ENCODE data around the gene HIVEP1. TPM values are rescaled to one million over a fixed set of nuclear protein-coding genes. Genes with fewer than 3 reads are reported as not detected.

Gene HIVEP1
- total RNA-seq, 1 experiment from 2014 or later: 24.3 TPM

DNA sequence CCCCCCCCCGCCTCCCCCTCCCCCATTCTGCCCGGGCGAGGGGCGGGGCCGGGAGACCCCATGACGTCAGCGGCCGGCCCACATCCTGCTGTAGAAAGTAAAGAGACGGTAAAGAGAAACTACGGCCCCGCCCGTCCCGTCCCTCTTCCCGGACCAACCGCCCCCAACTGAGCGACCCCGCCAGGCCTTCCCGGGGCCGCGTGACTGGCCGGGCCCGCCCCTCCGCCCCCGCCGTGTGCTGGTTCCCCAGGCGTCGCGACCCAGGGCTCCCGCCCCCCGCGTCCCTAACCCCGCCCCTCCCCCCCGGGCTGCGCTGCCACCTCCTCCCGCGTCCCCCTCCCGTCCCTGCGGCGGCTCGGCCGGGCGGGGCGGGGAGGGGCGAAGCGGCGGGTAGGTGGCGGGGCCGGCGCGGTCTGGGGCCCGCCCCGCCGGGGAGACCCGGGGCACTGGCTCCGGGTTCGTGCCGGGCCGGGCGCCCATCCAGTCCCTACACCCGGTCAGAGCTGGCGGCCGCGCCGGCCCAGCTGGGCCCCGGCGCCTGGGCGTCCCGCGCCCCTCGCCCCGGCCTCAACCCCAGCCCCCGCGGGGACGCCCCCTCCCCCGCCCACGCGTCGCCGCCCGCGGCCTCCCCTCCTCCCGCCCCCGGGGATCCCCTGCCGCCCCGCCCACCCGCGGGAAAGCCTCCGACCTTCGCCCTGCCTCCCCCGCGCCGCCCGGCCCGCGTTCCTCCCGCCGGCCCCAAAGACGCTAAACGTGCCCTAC, 655 bp upstream of the HIVEP1 start (continued):
- TF ChIP-seq NR2C2 (CRISPR knock-in tag; IDR thresholded peaks at IDR 0.05): no peak
- no peak for TF ChIP-seq NFATC4 (CRISPR knock-in tag; IDR thresholded peaks at IDR 0.05)
- TF ChIP-seq ETV6 (CRISPR knock-in tag; IDR thresholded peaks at IDR 0.05): peak; percentile 40; the same call in 1 of the 2 replicates

DNA sequence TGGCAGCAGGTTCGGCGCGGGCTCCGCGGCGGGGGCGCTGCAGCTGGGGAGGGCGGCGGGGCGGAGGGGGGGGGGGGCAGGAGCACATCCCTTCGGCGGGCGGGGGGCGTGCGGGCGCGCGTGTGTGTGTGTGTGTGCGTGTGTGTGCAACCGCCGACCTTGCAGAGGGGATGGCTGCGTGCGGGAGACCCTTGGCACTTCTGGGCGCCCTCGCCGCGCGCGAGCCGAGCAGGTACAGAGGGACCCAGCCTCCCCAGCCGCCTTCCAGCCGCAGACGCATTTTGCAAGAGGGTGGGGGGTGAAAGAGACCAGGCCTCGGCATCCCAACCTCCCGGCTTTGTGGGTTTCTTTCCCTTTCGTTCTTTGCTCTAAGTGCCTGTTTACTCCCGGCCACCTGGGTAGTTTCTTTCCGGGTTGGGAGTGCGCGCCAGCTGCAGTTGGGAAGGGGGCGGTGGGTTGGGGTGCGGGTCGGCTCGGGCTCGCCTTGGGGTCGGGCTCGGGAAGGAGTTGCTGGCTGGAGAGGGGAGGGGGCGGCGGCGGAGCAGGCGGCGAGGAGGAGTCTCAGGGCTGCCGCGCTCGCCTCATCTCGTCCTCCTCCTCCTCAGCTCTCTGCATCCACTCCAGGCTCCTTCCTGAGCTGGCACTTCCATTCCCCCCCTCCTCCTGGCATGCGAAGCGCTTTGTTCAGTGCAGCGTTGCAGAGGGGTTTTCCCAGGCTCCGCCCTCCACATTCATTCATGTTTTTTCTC, 620 bp downstream of the HIVEP1 start:
- ChIA-PET POLR2A (interaction anchor here (0.6 to 1.6 kb wide), 7 partner anchors 26 to 356 kb away, joined by 3 to 4 read pairs (median 3); no protein-coding TSS in a partner anchor), CTCF (interaction anchor here (0.6 kb wide), 1 partner anchor 590 kb away, joined by 3 read pairs; no protein-coding TSS in a partner anchor)
- Mint-ChIP-seq H3K36me3 (peaks cover 34% of the 10 kb centered on the region), H3K9me3 (peaks cover 20% of the 10 kb centered on the region), H3K4me1 (peaks cover 32% of the 10 kb centered on the region), H3K27me3 (ENCODE audit: low read depth) (no peaks in the 10 kb centered on the region; the same call in 1 of the 2 replicates), H3K27ac (peak overlapping the region; percentile 98), H3K4me3 (peak overlapping the region; percentile 93)
- peak; percentile 79 for DNase-seq (ENCODE audit: low spot score)
- ATAC-seq: peak; percentile 47
- TF ChIP-seq ZNF317 (CRISPR knock-in tag; IDR thresholded peaks at IDR 0.05; ENCODE audit: borderline replicate concordance, low read depth): no peak
- TF ChIP-seq, protein P1, sequence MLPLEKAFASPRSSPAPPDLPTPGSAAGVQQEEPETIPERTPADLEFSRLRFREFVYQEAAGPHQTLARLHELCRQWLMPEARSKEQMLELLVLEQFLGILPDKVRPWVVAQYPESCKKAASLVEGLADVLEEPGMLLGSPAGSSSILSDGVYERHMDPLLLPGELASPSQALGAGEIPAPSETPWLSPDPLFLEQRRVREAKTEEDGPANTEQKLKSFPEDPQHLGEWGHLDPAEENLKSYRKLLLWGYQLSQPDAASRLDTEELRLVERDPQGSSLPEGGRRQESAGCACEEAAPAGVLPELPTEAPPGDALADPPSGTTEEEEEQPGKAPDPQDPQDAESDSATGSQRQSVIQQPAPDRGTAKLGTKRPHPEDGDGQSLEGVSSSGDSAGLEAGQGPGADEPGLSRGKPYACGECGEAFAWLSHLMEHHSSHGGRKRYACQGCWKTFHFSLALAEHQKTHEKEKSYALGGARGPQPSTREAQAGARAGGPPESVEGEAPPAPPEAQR (CRISPR knock-in tag; IDR thresholded peaks at IDR 0.05): no peak
- TF ChIP-seq, protein P2, sequence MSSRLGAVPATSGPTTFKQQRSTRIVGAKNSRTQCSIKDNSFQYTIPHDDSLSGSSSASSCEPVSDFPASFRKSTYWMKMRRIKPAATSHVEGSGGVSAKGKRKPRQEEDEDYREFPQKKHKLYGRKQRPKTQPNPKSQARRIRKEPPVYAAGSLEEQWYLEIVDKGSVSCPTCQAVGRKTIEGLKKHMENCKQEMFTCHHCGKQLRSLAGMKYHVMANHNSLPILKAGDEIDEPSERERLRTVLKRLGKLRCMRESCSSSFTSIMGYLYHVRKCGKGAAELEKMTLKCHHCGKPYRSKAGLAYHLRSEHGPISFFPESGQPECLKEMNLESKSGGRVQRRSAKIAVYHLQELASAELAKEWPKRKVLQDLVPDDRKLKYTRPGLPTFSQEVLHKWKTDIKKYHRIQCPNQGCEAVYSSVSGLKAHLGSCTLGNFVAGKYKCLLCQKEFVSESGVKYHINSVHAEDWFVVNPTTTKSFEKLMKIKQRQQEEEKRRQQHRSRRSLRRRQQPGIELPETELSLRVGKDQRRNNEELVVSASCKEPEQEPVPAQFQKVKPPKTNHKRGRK (CRISPR knock-in tag; IDR thresholded peaks at IDR 0.05; ENCODE audit: borderline replicate concordance): no peak
- TF ChIP-seq, protein P3, sequence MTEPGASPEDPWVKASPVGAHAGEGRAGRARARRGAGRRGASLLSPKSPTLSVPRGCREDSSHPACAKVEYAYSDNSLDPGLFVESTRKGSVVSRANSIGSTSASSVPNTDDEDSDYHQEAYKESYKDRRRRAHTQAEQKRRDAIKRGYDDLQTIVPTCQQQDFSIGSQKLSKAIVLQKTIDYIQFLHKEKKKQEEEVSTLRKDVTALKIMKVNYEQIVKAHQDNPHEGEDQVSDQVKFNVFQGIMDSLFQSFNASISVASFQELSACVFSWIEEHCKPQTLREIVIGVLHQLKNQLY (CRISPR knock-in tag; IDR thresholded peaks at IDR 0.05): no peak
- TF ChIP-seq, protein P4, sequence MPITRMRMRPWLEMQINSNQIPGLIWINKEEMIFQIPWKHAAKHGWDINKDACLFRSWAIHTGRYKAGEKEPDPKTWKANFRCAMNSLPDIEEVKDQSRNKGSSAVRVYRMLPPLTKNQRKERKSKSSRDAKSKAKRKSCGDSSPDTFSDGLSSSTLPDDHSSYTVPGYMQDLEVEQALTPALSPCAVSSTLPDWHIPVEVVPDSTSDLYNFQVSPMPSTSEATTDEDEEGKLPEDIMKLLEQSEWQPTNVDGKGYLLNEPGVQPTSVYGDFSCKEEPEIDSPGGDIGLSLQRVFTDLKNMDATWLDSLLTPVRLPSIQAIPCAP (CRISPR knock-in tag; IDR thresholded peaks at IDR 0.05): no peak
- no peak for TF ChIP-seq GRHL2 (CRISPR knock-in tag; IDR thresholded peaks at IDR 0.05; ENCODE audit: insufficient replicate concordance, severe bottlenecking)
- no peak for TF ChIP-seq FOXP1 (CRISPR knock-in tag; IDR thresholded peaks at IDR 0.05; ENCODE audit: borderline replicate concordance)
- TF ChIP-seq ZNF671 (CRISPR knock-in tag; IDR thresholded peaks at IDR 0.05): no peak
- TF ChIP-seq ESRRA (CRISPR knock-in tag; IDR thresholded peaks at IDR 0.05; ENCODE audit: borderline replicate concordance): no peak
- TF ChIP-seq NFE2L1 (CRISPR knock-in tag; IDR thresholded peaks at IDR 0.05): 0 out of 2 replicates have a peak, but pooled peaks have one; percentile 30
- TF ChIP-seq ZNF219 (CRISPR knock-in tag; IDR thresholded peaks at IDR 0.05; ENCODE audit: borderline replicate concordance): no peak
- TF ChIP-seq, protein P5, sequence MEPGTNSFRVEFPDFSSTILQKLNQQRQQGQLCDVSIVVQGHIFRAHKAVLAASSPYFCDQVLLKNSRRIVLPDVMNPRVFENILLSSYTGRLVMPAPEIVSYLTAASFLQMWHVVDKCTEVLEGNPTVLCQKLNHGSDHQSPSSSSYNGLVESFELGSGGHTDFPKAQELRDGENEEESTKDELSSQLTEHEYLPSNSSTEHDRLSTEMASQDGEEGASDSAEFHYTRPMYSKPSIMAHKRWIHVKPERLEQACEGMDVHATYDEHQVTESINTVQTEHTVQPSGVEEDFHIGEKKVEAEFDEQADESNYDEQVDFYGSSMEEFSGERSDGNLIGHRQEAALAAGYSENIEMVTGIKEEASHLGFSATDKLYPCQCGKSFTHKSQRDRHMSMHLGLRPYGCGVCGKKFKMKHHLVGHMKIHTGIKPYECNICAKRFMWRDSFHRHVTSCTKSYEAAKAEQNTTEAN (CRISPR knock-in tag; IDR thresholded peaks at IDR 0.05): no peak
- TF ChIP-seq, protein P6, sequence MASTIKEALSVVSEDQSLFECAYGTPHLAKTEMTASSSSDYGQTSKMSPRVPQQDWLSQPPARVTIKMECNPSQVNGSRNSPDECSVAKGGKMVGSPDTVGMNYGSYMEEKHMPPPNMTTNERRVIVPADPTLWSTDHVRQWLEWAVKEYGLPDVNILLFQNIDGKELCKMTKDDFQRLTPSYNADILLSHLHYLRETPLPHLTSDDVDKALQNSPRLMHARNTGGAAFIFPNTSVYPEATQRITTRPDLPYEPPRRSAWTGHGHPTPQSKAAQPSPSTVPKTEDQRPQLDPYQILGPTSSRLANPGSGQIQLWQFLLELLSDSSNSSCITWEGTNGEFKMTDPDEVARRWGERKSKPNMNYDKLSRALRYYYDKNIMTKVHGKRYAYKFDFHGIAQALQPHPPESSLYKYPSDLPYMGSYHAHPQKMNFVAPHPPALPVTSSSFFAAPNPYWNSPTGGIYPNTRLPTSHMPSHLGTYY (CRISPR knock-in tag; IDR thresholded peaks at IDR 0.05): no peak
- no peak for TF ChIP-seq ATF1 (CRISPR knock-in tag; IDR thresholded peaks at IDR 0.05)
- TF ChIP-seq ZNF396 (CRISPR knock-in tag; IDR thresholded peaks at IDR 0.05; ENCODE audit: borderline replicate concordance): no peak
- TF ChIP-seq, protein P7, sequence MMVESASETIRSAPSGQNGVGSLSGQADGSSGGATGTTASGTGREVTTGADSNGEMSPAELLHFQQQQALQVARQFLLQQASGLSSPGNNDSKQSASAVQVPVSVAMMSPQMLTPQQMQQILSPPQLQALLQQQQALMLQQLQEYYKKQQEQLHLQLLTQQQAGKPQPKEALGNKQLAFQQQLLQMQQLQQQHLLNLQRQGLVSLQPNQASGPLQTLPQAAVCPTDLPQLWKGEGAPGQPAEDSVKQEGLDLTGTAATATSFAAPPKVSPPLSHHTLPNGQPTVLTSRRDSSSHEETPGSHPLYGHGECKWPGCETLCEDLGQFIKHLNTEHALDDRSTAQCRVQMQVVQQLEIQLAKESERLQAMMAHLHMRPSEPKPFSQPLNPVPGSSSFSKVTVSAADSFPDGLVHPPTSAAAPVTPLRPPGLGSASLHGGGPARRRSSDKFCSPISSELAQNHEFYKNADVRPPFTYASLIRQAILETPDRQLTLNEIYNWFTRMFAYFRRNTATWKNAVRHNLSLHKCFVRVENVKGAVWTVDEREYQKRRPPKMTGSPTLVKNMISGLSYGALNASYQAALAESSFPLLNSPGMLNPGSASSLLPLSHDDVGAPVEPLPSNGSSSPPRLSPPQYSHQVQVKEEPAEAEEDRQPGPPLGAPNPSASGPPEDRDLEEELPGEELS (CRISPR knock-in tag; IDR thresholded peaks at IDR 0.05): peak; percentile 22; the same call in 1 of the 2 replicates
- TF ChIP-seq IRF2 (CRISPR knock-in tag; IDR thresholded peaks at IDR 0.05; ENCODE audit: borderline replicate concordance, low read depth): no peak
- TF ChIP-seq KAT7 (CRISPR knock-in tag; IDR thresholded peaks at IDR 0.05; ENCODE audit: borderline replicate concordance): 0 out of 2 replicates have a peak, but pooled peaks have one; percentile 64
- TF ChIP-seq, protein P8, sequence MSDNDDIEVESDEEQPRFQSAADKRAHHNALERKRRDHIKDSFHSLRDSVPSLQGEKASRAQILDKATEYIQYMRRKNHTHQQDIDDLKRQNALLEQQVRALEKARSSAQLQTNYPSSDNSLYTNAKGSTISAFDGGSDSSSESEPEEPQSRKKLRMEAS (CRISPR knock-in tag; IDR thresholded peaks at IDR 0.05): no peak; the same call in 1 of the 2 replicates
- TF ChIP-seq MXD4 (CRISPR knock-in tag; IDR thresholded peaks at IDR 0.05; ENCODE audit: borderline replicate concordance): no peak
- no peak for TF ChIP-seq CREM (CRISPR knock-in tag; IDR thresholded peaks at IDR 0.05)

All from WTC11 (cell line).